K562 (cell line): ENCODE results near the gene CEP68. TPM values are rescaled to one million over a fixed set of nuclear protein-coding genes. Genes with fewer than 3 reads are reported as not detected.

Source experiments
- ATAC-seq: fragments of 200-7000 bp; cut with Tn5 transposase; 3 replicates; pipeline ENCODE4 v1.9.1; 2020; ENCODE audit warnings: moderate library complexity
- BruUV-seq: library from RNA; stranded (reverse); fragments of 400-500 nt; replicated peaks from 2 replicates; lab custom pipeline; 2021; lab: Mats Ljungman, UMichigan
- CTCF ChIA-PET: fragments of 300-600 bp; formaldehyde crosslinking; extraction: SDS; loops from one replicate; lab custom pipeline; 2021; ENCODE audit warnings: low intra/inter-chr PET ratio; lab: Yijun Ruan, JAX
- POLR2A ChIA-PET: fragments of 300-600, 350-650 bp; sonication (Branson Sonifier 250); formaldehyde crosslinking; extraction: SDS; loops from one replicate; lab custom pipeline; 2021; ENCODE audit warnings: antibody characterized with exemption, inconsistent platforms; lab: Yijun Ruan, JAX
- DNase-seq, 4 experiments: peaks; one replicate each; pipeline versions ENCODE4 v3.0.0 to v3.0.0-alpha.2; 2011 to 2018; ENCODE audit warnings: low spot score in 3 of 4, mixed read lengths in 3 of 4; ENCODE audit errors: extremely low read depth in 1 of 4
- FAIRE-seq: peaks from 2 replicates; lab custom pipeline; 2011; peaks lifted over from hg19 to GRCh38; lab: Jason Lieb, UNC
- H2AFZ ChIP-seq: 2 replicates; pipeline ENCODE4 v1.6.0; 2011; ENCODE audit warnings: low read depth, low read length, control low read depth, inconsistent platforms
- H3K27ac ChIP-seq: fragments of 200-600 bp; 3 replicates; pipeline ENCODE4 v1.8.0; 2011; ENCODE audit warnings: low read depth, mild to moderate bottlenecking, control low read depth, inconsistent platforms, low read length, moderate library complexity, mixed read lengths; ENCODE audit errors: extremely low read depth
- H3K27me3 ChIP-seq, 2 experiments: fragments of 300-600 bp in 1 of 2; 2 replicates in 1 of 2; 3 replicates in 1 of 2; pipeline versions ENCODE4 v1.6.0 to v1.8.0; 2011; ENCODE audit warnings: inconsistent platforms in 2 of 2, low read length in 2 of 2, mild to moderate bottlenecking in 1 of 2, mixed read lengths in 1 of 2, moderate library complexity in 1 of 2; ENCODE audit not compliant: control insufficient read depth in 2 of 2, insufficient read depth in 2 of 2
- H3K36me3 ChIP-seq: fragments of 300-600 bp; 3 replicates; pipeline ENCODE4 v1.8.0; 2011; ENCODE audit warnings: mild to moderate bottlenecking, low read length, inconsistent platforms; ENCODE audit not compliant: control insufficient read depth, insufficient read depth
- H3K4me1 ChIP-seq, 2 experiments: fragments of 200-600 bp in 1 of 2; replicated peaks in 1 of 2; 2 replicates in 1 of 2; 3 replicates in 1 of 2; pipeline versions ENCODE4 v1.5.1 to v1.8.0; 2011; ENCODE audit warnings: inconsistent platforms in 2 of 2, low read length in 2 of 2, mild to moderate bottlenecking in 1 of 2, mixed read lengths in 1 of 2, moderate library complexity in 1 of 2; ENCODE audit not compliant: control insufficient read depth in 2 of 2, insufficient read depth in 2 of 2
- H3K4me2 ChIP-seq: 2 replicates; pipeline ENCODE4 v1.6.1; 2011; ENCODE audit warnings: low read length, control low read depth, inconsistent platforms, mixed read lengths; ENCODE audit not compliant: insufficient read depth
- H3K4me3 ChIP-seq: fragments of 200-600 bp; sonication (generic), shearing (Covaris generic); 2 replicates; pipeline ENCODE4 v1.5.1; 2016; ENCODE audit warnings: control low read depth, inconsistent platforms
- H3K79me2 ChIP-seq: fragments of 200-600 bp; 3 replicates; pipeline ENCODE4 v1.8.0; 2011; ENCODE audit warnings: low read length, inconsistent platforms; ENCODE audit not compliant: control insufficient read depth, insufficient read depth
- H3K9ac ChIP-seq, 2 experiments: 2 replicates each; pipeline versions ENCODE4 v1.6.0 to v1.6.1; 2011; ENCODE audit warnings: low read depth in 2 of 2, low read length in 2 of 2, control low read depth in 1 of 2, inconsistent platforms in 1 of 2, mild to moderate bottlenecking in 1 of 2, mixed read lengths in 1 of 2; ENCODE audit not compliant: insufficient read depth in 1 of 2
- H3K9me1 ChIP-seq: one replicate; pipeline ENCODE4 v1.6.0; 2011; ENCODE audit warnings: inconsistent platforms, mild to moderate bottlenecking, low read length, moderate library complexity; ENCODE audit not compliant: control insufficient read depth, insufficient read depth
- H3K9me3 ChIP-seq: replicated peaks from 2 replicates; pipeline ENCODE4 v1.5.1; 2011; ENCODE audit warnings: low read depth, low read length, inconsistent platforms; ENCODE audit not compliant: control insufficient read depth, insufficient read depth
- H4K20me1 ChIP-seq: replicated peaks from 2 replicates; pipeline ENCODE4 v1.6.1; 2011; ENCODE audit warnings: low read length, inconsistent platforms, mixed read lengths; ENCODE audit not compliant: control insufficient read depth, insufficient read depth
- ARID2 ChIP-seq: fragments of 450-650 bp; IDR thresholded peaks from 2 replicates; pipeline ENCODE4 v1.6.1; 2017; ENCODE audit warnings: antibody characterized with exemption, mild to moderate bottlenecking
- CBX2 ChIP-seq: fragments of 200-600 bp; sonication (generic); IDR thresholded peaks from one replicate; pipeline ENCODE4 v1.6.1; 2012; ENCODE audit warnings: mild to moderate bottlenecking, low read length, inconsistent platforms; ENCODE audit not compliant: insufficient read depth, poor library complexity, severe bottlenecking
- NFE2 ChIP-seq: IDR thresholded peaks from 2 replicates; pipeline ENCODE4 v1.6.1; 2014; ENCODE audit warnings: antibody characterized with exemption, low read depth
- NFIX ChIP-seq: fragments of 250-450 bp; sonication (Bioruptor Pico); IDR thresholded peaks from 2 replicates; pipeline ENCODE4 v1.4.0; 2020; ENCODE audit warnings: low read depth, mild to moderate bottlenecking, moderate library complexity
- STAT5B ChIP-seq: fragments of 250-450 bp; sonication (Bioruptor Pico); IDR thresholded peaks from 2 replicates; pipeline ENCODE4 v1.8.0; 2021; ENCODE audit warnings: mild to moderate bottlenecking, inconsistent platforms
- TCF7L2 ChIP-seq: fragments of 150-350 bp; IDR thresholded peaks from 2 replicates; pipeline ENCODE4 v1.6.1; 2016; ENCODE audit warnings: low read depth, mild to moderate bottlenecking, low read length, moderate library complexity
- ZNF146 ChIP-seq: IDR thresholded peaks from one replicate; pipeline ENCODE4 v1.6.1; 2018; ENCODE audit warnings: missing compliant biosample characterization; ENCODE audit not compliant: unreplicated experiment
- ZNF311 ChIP-seq: fragments of 250-450 bp; sonication (Bioruptor Pico); IDR thresholded peaks from 2 replicates; pipeline ENCODE4 v1.4.0; 2020; ENCODE audit warnings: mild to moderate bottlenecking, moderate library complexity
- ZNF445 ChIP-seq: fragments of 250-450 bp; sonication (Bioruptor Pico); IDR thresholded peaks from 2 replicates; pipeline ENCODE4 v1.4.0; 2020; ENCODE audit warnings: low read depth, mild to moderate bottlenecking, moderate library complexity
- ZNF76 ChIP-seq: fragments of 250-450 bp; sonication (Bioruptor Pico); IDR thresholded peaks from 2 replicates; pipeline ENCODE4 v1.4.0; 2020; ENCODE audit warnings: mild to moderate bottlenecking, moderate library complexity, borderline replicate concordance
- WGBS: fragments of 100-300 bp; shearing (Covaris generic); methylation state at CpG from one replicate; pipeline ENCODE4 v1.1.6; 2016; ENCODE audit warnings: low coverage, mixed read lengths; ENCODE audit not compliant: insufficient coverage; ENCODE audit errors: missing lambda C conversion rate; 5-methylcytosine and 5-hydroxymethylcytosine counted together
- in situ Hi-C: fragments of 300-500 bp; cut with MboI; formaldehyde crosslinking; loops from 4 replicates; pipeline ENCODE4 v1.15.0; 2018; ENCODE audit warnings: inconsistent platforms, mixed read lengths
- intact Hi-C: fragments of 100-400 bp; cut with micrococcal nuclease; formaldehyde crosslinking; loops from 2 replicates; pipeline ENCODE4 v1.14.2; 2022
- polyA plus RNA-seq, 8 experiments: library from polyadenylated mRNA; depleted of rRNA in 4 of 8; stranded (reverse) in 5 of 8; unstranded in 3 of 8; fragments of >200 nt; fragmentation: Nextera tagmentation in 2 of 8; fragmentation: Illumina TruSeq in 1 of 8; extraction: Ambion mirVana in 2 of 8; extraction: Trizol in 1 of 8; gene quantifications; 2 replicates each; pipeline versions ENCODE4 v1.2.1 to v1.2.3, GENCODE V29; 2011 to 2014; ENCODE audit warnings: inconsistent platforms in 1 of 8, missing spikeins in 1 of 8
- total RNA-seq, 7 experiments: library from RNA; depleted of rRNA in 6 of 7; stranded (reverse); fragments of >200 nt in 6 of 7; fragmentation: Illumina TruSeq in 2 of 7; extraction: Trizol in 2 of 7; gene quantifications; 2 replicates each; pipeline versions ENCODE4 v1.2.1 to v1.2.3, GENCODE V29; 2011 to 2021; ENCODE audit warnings: low replicate concordance in 1 of 7
- TF ChIP-seq, protein P1 (sequence below), 3 experiments: fragments of 200-800 bp in 1 of 3; sonication (Bioruptor generic) in 1 of 3; sonication (generic) in 1 of 3; formaldehyde crosslinking in 1 of 3; IDR thresholded peaks; 2 replicates each; pipeline versions ENCODE4 v1.6.1 to v1.8.0; 2016 to 2022; ENCODE audit warnings: mild to moderate bottlenecking in 2 of 3, missing compliant biosample characterization in 2 of 3, missing genetic modification characterization in 2 of 3, missing genetic modification reagents in 1 of 3
- TF ChIP-seq, protein P2 (sequence below): fragments of 250-450 bp; sonication (Bioruptor Pico); IDR thresholded peaks from 2 replicates; pipeline ENCODE4 v1.8.0; 2022; ENCODE audit warnings: inconsistent platforms
- TF ChIP-seq, protein P3 (sequence below), 3 experiments: fragments of 200-800 bp in 1 of 3; fragments of 250-450 bp in 1 of 3; fragments of 450-650 bp in 1 of 3; sonication (Bioruptor Pico) in 1 of 3; sonication (Bioruptor generic) in 1 of 3; formaldehyde crosslinking in 1 of 3; IDR thresholded peaks; 2 replicates each; pipeline versions ENCODE4 v1.6.1 to v1.8.0; 2016 to 2022; ENCODE audit warnings: mild to moderate bottlenecking in 2 of 3, missing genetic modification characterization in 2 of 3, missing compliant biosample characterization in 1 of 3, moderate library complexity in 1 of 3
- TF ChIP-seq, protein P4 (sequence below): fragments of 250-450 bp; sonication (Bioruptor Pico); IDR thresholded peaks from 2 replicates; pipeline ENCODE4 v1.4.0; 2020; ENCODE audit warnings: mild to moderate bottlenecking, moderate library complexity

The CEP68 gene
- total and polyA plus RNA-seq, 9 of the 15 experiments (the other 6 are each of a cell fraction or from before 2014, with no cell fraction given): 1.4 to 8.5 (median 5.2) TPM

DNA sequence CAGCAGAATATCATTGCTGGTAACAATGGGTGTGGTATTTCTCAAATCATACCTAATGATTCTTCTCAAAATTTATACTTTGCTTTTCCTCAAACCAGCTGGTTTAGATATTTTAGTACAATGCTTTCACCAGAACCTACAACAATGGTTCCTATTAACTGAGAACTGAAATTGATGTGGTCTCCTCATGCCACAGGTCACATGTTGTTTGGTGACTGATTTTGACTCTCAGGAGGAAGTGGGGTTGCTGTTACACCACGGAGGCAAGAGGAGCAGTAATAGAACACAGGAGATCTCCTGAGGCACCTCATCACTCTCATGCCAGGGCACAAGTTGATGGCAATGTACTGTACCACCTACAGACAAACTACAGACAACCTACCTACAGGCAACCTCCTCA, 3.0 kb upstream of the CEP68 start:
- in situ Hi-C loops (no loop called here), intact Hi-C loops (no loop called here)
- Histone ChIP-seq H3K4me1 (peaks cover 12 to 22% of the 10 kb centered on the region in 2 experiments; a peak in 4 of 5 replicates), H3K9me1 (no peaks in the 10 kb centered on the region), H2AFZ (no peak overlapping the region), H3K36me3 (no peaks in the 10 kb centered on the region; the same call in 2 of the 3 replicates), H3K27ac (no peak overlapping the region), H3K4me3 (no peak overlapping the region), H4K20me1 (peaks cover 6% of the 10 kb centered on the region), H3K27me3 (no peaks in the 10 kb centered on the region), H3K9ac (no peak overlapping the region), H3K4me2 (no peak overlapping the region), H3K79me2 (peaks cover 13% of the 10 kb centered on the region; the same call in 2 of the 3 replicates), H3K9me3 (peaks cover 3% of the 10 kb centered on the region; the same call in 1 of the 2 replicates)
- ChIA-PET CTCF (no interaction called here), POLR2A (interaction anchor here (1.0 to 1.2 kb wide), 2 partner anchors 10 to 77 kb away, joined by 3 to 5 read pairs; partner anchors contain the start of gene RAB1A)
- FAIRE-seq (no peak), DNase-seq (no peak), ATAC-seq (no peak)
- no TSS peak for BruUV-seq
- WGBS: 0% methylated on average over 1 of the region's 1 CpG
- TF ChIP-seq NFIX (no peak), ZNF311 (CRISPR knock-in tag) (no peak), TCF7L2 (no peak), ZNF445 (no peak), NFE2 (no peak), ARID2 (no peak), STAT5B (no peak), ZNF146 (CRISPR knock-in tag) (no peak), CBX2 (no peak), ZNF76 (CRISPR knock-in tag) (no peak)
- TF ChIP-seq, protein P1, sequence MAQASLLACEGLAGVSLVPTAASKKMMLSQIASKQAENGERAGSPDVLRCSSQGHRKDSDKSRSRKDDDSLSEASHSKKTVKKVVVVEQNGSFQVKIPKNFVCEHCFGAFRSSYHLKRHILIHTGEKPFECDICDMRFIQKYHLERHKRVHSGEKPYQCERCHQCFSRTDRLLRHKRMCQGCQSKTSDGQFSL (CRISPR knock-in tag; IDR thresholded peaks at IDR 0.05): no peak
- TF ChIP-seq, protein P1 (tag; IDR thresholded peaks at IDR 0.05): no peak
- TF ChIP-seq, protein P2, sequence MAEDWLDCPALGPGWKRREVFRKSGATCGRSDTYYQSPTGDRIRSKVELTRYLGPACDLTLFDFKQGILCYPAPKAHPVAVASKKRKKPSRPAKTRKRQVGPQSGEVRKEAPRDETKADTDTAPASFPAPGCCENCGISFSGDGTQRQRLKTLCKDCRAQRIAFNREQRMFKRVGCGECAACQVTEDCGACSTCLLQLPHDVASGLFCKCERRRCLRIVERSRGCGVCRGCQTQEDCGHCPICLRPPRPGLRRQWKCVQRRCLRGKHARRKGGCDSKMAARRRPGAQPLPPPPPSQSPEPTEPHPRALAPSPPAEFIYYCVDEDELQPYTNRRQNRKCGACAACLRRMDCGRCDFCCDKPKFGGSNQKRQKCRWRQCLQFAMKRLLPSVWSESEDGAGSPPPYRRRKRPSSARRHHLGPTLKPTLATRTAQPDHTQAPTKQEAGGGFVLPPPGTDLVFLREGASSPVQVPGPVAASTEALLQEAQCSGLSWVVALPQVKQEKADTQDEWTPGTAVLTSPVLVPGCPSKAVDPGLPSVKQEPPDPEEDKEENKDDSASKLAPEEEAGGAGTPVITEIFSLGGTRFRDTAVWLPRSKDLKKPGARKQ (CRISPR knock-in tag): no peak
- TF ChIP-seq, protein P3, sequence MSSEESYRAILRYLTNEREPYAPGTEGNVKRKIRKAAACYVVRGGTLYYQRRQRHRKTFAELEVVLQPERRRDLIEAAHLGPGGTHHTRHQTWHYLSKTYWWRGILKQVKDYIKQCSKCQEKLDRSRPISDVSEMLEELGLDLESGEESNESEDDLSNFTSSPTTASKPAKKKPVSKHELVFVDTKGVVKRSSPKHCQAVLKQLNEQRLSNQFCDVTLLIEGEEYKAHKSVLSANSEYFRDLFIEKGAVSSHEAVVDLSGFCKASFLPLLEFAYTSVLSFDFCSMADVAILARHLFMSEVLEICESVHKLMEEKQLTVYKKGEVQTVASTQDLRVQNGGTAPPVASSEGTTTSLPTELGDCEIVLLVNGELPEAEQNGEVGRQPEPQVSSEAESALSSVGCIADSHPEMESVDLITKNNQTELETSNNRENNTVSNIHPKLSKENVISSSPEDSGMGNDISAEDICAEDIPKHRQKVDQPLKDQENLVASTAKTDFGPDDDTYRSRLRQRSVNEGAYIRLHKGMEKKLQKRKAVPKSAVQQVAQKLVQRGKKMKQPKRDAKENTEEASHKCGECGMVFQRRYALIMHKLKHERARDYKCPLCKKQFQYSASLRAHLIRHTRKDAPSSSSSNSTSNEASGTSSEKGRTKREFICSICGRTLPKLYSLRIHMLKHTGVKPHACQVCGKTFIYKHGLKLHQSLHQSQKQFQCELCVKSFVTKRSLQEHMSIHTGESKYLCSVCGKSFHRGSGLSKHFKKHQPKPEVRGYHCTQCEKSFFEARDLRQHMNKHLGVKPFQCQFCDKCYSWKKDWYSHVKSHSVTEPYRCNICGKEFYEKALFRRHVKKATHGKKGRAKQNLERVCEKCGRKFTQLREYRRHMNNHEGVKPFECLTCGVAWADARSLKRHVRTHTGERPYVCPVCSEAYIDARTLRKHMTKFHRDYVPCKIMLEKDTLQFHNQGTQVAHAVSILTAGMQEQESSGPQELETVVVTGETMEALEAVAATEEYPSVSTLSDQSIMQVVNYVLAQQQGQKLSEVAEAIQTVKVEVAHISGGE (CRISPR knock-in tag; IDR thresholded peaks at IDR 0.05): no peak
- TF ChIP-seq, protein P4, sequence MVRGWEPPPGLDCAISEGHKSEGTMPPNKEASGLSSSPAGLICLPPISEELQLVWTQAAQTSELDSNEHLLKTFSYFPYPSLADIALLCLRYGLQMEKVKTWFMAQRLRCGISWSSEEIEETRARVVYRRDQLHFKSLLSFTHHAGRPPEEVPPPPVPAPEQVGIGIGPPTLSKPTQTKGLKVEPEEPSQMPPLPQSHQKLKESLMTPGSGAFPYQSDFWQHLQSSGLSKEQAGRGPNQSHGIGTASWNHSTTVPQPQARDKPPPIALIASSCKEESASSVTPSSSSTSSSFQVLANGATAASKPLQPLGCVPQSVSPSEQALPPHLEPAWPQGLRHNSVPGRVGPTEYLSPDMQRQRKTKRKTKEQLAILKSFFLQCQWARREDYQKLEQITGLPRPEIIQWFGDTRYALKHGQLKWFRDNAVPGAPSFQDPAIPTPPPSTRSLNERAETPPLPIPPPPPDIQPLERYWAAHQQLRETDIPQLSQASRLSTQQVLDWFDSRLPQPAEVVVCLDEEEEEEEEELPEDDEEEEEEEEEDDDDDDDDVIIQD (CRISPR knock-in tag): no peak
